HepG2 (cell line): Measurements from ENCODE around the gene NPW.

Source experiments
- ETV6 ChIP-seq: sonication (generic); formaldehyde crosslinking; conservative IDR thresholded peaks from 2 replicates; pipeline ENCODE4 v1.4.0; 2020; ENCODE audit warnings: missing genetic modification reagents
- FOXJ3 ChIP-seq: sonication (generic); formaldehyde crosslinking; IDR thresholded peaks from 2 replicates; pipeline ENCODE4 v1.4.0; 2020; ENCODE audit warnings: missing genetic modification reagents, mild to moderate bottlenecking, borderline replicate concordance
- GFI1 ChIP-seq: sonication (generic); formaldehyde crosslinking; IDR thresholded peaks from 2 replicates; pipeline ENCODE4 v1.5.0; 2020; ENCODE audit warnings: missing genetic modification reagents, mild to moderate bottlenecking, borderline replicate concordance
- KDM1A ChIP-seq: IDR thresholded peaks from 2 replicates; pipeline ENCODE4 v1.6.1; 2016; ENCODE audit warnings: missing compliant biosample characterization
- MAX ChIP-seq: IDR thresholded peaks from 2 replicates; pipeline ENCODE4 v1.6.1; 2012; ENCODE audit warnings: inconsistent platforms
- POLR2A ChIP-seq, 2 experiments: IDR thresholded peaks; 2 replicates each; pipeline ENCODE4 v1.6.1; 2011; ENCODE audit warnings: low read depth in 2 of 2, low read length in 2 of 2, mild to moderate bottlenecking in 1 of 2, moderate library complexity in 1 of 2; ENCODE audit not compliant: insufficient read depth in 1 of 2
- POLR2AphosphoS5 ChIP-seq: IDR thresholded peaks from 2 replicates; pipeline ENCODE4 v1.6.1; 2012; ENCODE audit warnings: low read depth, low read length
- SCMH1 ChIP-seq: sonication (generic); formaldehyde crosslinking; IDR thresholded peaks from 2 replicates; pipeline ENCODE4 v1.9.0; 2021; ENCODE audit warnings: missing genetic modification reagents, mild to moderate bottlenecking, borderline replicate concordance
- ZBTB21 ChIP-seq: sonication (generic); formaldehyde crosslinking; IDR thresholded peaks from 2 replicates; pipeline ENCODE4 v1.4.0; 2020; ENCODE audit warnings: missing genetic modification reagents
- ZNF317 ChIP-seq: sonication (generic); formaldehyde crosslinking; IDR thresholded peaks from 2 replicates; pipeline ENCODE4 v1.5.0; 2020; ENCODE audit warnings: mild to moderate bottlenecking, missing genetic modification reagents
- ZNF350 ChIP-seq: sonication (generic); formaldehyde crosslinking; IDR thresholded peaks from 2 replicates; pipeline ENCODE4 v1.4.0; 2020; ENCODE audit warnings: mild to moderate bottlenecking, low read depth, missing genetic modification reagents, borderline replicate concordance
- ZNF629 ChIP-seq: sonication (generic); formaldehyde crosslinking; conservative IDR thresholded peaks from 2 replicates; pipeline ENCODE4 v1.5.0; 2020; ENCODE audit warnings: missing genetic modification reagents
- TF ChIP-seq, protein P1 (sequence below): sonication (generic); formaldehyde crosslinking; IDR thresholded peaks from 2 replicates; pipeline ENCODE4 v1.4.0; 2020; ENCODE audit warnings: low read depth, mild to moderate bottlenecking, missing genetic modification reagents

DNA sequence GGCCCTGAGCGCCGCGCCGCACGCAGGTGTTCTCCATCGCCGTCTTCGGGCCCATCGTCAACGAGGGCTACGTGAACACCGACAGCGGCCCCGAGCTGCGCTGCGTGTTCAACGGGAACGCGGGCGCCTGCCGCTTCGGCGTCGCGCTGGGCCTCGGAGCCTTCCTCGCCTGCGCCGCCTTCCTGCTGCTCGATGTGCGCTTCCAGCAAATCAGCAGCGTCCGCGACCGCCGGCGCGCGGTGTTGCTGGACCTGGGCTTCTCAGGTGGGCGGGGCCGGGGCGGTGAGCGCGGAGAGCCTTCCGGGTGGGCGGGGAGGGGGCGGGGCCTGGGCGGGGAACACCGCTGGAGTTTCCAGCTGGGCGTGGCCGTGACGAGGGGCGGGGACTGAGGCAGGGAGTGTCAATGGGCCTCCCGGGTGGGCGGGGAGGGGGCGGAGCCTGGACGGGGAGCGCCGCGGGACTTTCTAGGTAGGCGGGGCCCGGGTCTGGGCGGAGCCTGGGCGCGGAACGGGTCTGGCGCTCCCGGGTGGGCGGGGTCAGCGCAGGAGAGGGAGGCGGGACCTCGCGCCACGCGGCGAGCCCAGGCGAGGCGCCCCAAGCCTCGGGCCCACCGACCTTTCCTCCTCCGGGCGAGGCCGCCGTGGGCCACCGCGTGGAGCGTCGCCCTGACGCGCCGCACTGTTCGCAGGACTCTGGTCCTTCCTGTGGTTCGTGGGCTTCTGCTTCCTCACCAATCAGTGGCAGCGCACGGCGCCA lies 27.5 kb upstream of the NPW start:
- TF ChIP-seq ZNF317 (CRISPR knock-in tag) = no peak
- no peak for TF ChIP-seq ZNF350 (CRISPR knock-in tag)
- no peak for TF ChIP-seq FOXJ3 (CRISPR knock-in tag)
- TF ChIP-seq POLR2A (IDR thresholded peaks at IDR 0.05; ENCODE audit: insufficient read depth in 1 of 2, low read depth in 2 of 2, low read length in 2 of 2) = no peak
- TF ChIP-seq, protein P1, sequence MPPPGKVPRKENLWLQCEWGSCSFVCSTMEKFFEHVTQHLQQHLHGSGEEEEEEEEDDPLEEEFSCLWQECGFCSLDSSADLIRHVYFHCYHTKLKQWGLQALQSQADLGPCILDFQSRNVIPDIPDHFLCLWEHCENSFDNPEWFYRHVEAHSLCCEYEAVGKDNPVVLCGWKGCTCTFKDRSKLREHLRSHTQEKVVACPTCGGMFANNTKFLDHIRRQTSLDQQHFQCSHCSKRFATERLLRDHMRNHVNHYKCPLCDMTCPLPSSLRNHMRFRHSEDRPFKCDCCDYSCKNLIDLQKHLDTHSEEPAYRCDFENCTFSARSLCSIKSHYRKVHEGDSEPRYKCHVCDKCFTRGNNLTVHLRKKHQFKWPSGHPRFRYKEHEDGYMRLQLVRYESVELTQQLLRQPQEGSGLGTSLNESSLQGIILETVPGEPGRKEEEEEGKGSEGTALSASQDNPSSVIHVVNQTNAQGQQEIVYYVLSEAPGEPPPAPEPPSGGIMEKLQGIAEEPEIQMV = no peak
- no peak for TF ChIP-seq KDM1A (CRISPR knock-in tag)
- no peak for TF ChIP-seq ZBTB21 (CRISPR knock-in tag)
- no peak for TF ChIP-seq ZNF629 (CRISPR knock-in tag)
- TF ChIP-seq GFI1 (CRISPR knock-in tag) = no peak
- TF ChIP-seq MAX = no peak
- TF ChIP-seq ETV6 (CRISPR knock-in tag) = no peak
- TF ChIP-seq POLR2AphosphoS5 = no peak
- no peak for TF ChIP-seq SCMH1 (CRISPR knock-in tag)
